Liver (tissue), 9 donors: ENCODE data around the gene CEP78. TPM values are rescaled to one million over a fixed set of nuclear protein-coding genes. Genes with fewer than 3 reads are reported as not detected.

Experiments
- DNase-seq: peaks from one replicate; pipeline ENCODE4 v3.0.0-alpha.2; 2017; ENCODE audit warnings: low spot score
- H3K27ac ChIP-seq, 2 donors: one replicate each; pipeline ENCODE4 v1.7.0; 2013; ENCODE audit warnings: inconsistent platforms in 2 of 2, low read length in 2 of 2, control low read depth in 1 of 2, low read depth in 1 of 2, mild to moderate bottlenecking in 1 of 2
- H3K27me3 ChIP-seq, 4 donors: one replicate each; pipeline versions ENCODE4 v1.6.1 to v1.7.0; 2013; ENCODE audit warnings: low read length in 3 of 4, inconsistent platforms in 1 of 4, mild to moderate bottlenecking in 1 of 4, moderate library complexity in 1 of 4; ENCODE audit not compliant: control insufficient read depth in 4 of 4, insufficient read depth in 4 of 4
- H3K36me3 ChIP-seq, 4 donors: one replicate each; pipeline versions ENCODE4 v1.6.1 to v1.7.0; 2013; ENCODE audit warnings: low read length in 3 of 4, mild to moderate bottlenecking in 3 of 4, low read depth in 1 of 4, moderate library complexity in 1 of 4; ENCODE audit not compliant: control insufficient read depth in 4 of 4, insufficient read depth in 3 of 4
- H3K4me1 ChIP-seq, 4 donors: one replicate each; pipeline versions ENCODE4 v1.6.1 to v1.7.0; 2013; ENCODE audit warnings: low read length in 3 of 4, mild to moderate bottlenecking in 3 of 4, moderate library complexity in 1 of 4; ENCODE audit not compliant: control insufficient read depth in 4 of 4, insufficient read depth in 4 of 4
- H3K4me3 ChIP-seq, 3 donors: one replicate each; pipeline versions ENCODE4 v1.6.1 to v1.7.0; 2013; ENCODE audit warnings: low read length in 3 of 3, control low read depth in 1 of 3, low read depth in 1 of 3, mild to moderate bottlenecking in 1 of 3
- H3K9ac ChIP-seq, 2 donors: one replicate each; pipeline ENCODE4 v1.7.0; 2013; ENCODE audit warnings: low read length in 2 of 2, mild to moderate bottlenecking in 2 of 2, moderate library complexity in 2 of 2, control low read depth in 1 of 2, low read depth in 1 of 2
- H3K9me3 ChIP-seq, 4 donors: one replicate each; pipeline versions ENCODE4 v1.6.1 to v1.7.0; 2013; ENCODE audit warnings: low read length in 3 of 4; ENCODE audit not compliant: control insufficient read depth in 4 of 4
- ATF3 ChIP-seq: IDR thresholded peaks from 2 replicates; pipeline ENCODE4 v1.6.1; 2016; ENCODE audit warnings: antibody characterized with exemption
- EGR1 ChIP-seq, 2 donors: IDR thresholded peaks; 2 replicates each; pipeline ENCODE4 v1.6.1; 2016 to 2018; ENCODE audit warnings: antibody characterized with exemption in 2 of 2, low read depth in 2 of 2
- FOXA1 ChIP-seq: IDR thresholded peaks from 2 replicates; pipeline ENCODE4 v1.6.1; 2016; ENCODE audit warnings: antibody characterized with exemption
- FOXA2 ChIP-seq: IDR thresholded peaks from 2 replicates; pipeline ENCODE4 v1.6.1; 2016; ENCODE audit warnings: antibody characterized with exemption
- GABPA ChIP-seq, 2 donors: IDR thresholded peaks in 1 of 2; conservative IDR thresholded peaks in 1 of 2; 2 replicates each; pipeline ENCODE4 v1.6.1; 2016; ENCODE audit warnings: antibody characterized with exemption in 2 of 2, mild to moderate bottlenecking in 1 of 2, moderate library complexity in 1 of 2
- HNF4G ChIP-seq: IDR thresholded peaks from 2 replicates; pipeline ENCODE4 v1.6.1; 2016; ENCODE audit warnings: antibody characterized with exemption
- JUND ChIP-seq, 2 donors: IDR thresholded peaks; 2 replicates each; pipeline ENCODE4 v1.6.1; 2016; ENCODE audit warnings: antibody characterized with exemption in 2 of 2
- MAX ChIP-seq: IDR thresholded peaks from 2 replicates; pipeline ENCODE4 v1.6.1; 2016; ENCODE audit warnings: antibody characterized with exemption
- NR2F2 ChIP-seq: IDR thresholded peaks from 2 replicates; pipeline ENCODE4 v1.6.1; 2016; ENCODE audit warnings: antibody characterized with exemption
- RAD21 ChIP-seq, 2 donors: IDR thresholded peaks; 2 replicates each; pipeline ENCODE4 v1.6.1; 2016; ENCODE audit warnings: antibody characterized with exemption in 2 of 2, mild to moderate bottlenecking in 2 of 2
- REST ChIP-seq: IDR thresholded peaks from 2 replicates; pipeline ENCODE4 v1.6.1; 2016; ENCODE audit warnings: antibody characterized with exemption, mild to moderate bottlenecking
- RXRA ChIP-seq, 2 donors: IDR thresholded peaks; 2 replicates each; pipeline ENCODE4 v1.6.1; 2017 to 2018; ENCODE audit warnings: antibody characterized with exemption in 2 of 2, mild to moderate bottlenecking in 1 of 2
- TAF1 ChIP-seq: conservative IDR thresholded peaks from 2 replicates; pipeline ENCODE4 v1.6.1; 2016; ENCODE audit warnings: antibody characterized with exemption, mild to moderate bottlenecking
- YY1 ChIP-seq: IDR thresholded peaks from 2 replicates; pipeline ENCODE4 v1.6.1; 2016; ENCODE audit warnings: antibody characterized with exemption, mild to moderate bottlenecking
- ZBTB33 ChIP-seq: IDR thresholded peaks from 2 replicates; pipeline ENCODE4 v1.6.1; 2016; ENCODE audit warnings: antibody characterized with exemption
- WGBS: extraction: QIAGEN DNeasy Blood & Tissue Kit; methylation state at CpG from one replicate; pipeline ENCODE4 v1.1.7; 2013; 5-methylcytosine and 5-hydroxymethylcytosine counted together
- polyA plus RNA-seq, 2 donors: library from polyadenylated mRNA; stranded (reverse) in 1 of 2; unstranded in 1 of 2; fragments of 200-250 nt in 1 of 2; fragments of >200 nt in 1 of 2; fragmentation: Nextera tagmentation in 1 of 2; extraction: Ambion mirVana in 1 of 2; gene quantifications; one replicate each; pipeline versions ENCODE4 v1.2.1 to v1.2.3, GENCODE V29; 2013 to 2015
- total RNA-seq, 2 donors: library from RNA; depleted of rRNA; stranded (reverse); fragments of >200 nt; gene quantifications; one replicate each; pipeline ENCODE4 v1.2.3, GENCODE V29; 2014
- donor health status: healthy.
- donor health status: healthy.
- donor health status: healthy.
- donor health status: healthy.
- donor health status: healthy.

Gene CEP78
- total and polyA plus RNA-seq, 4 donors: 2.6 to 12.0 (median 6.4) TPM

DNA sequence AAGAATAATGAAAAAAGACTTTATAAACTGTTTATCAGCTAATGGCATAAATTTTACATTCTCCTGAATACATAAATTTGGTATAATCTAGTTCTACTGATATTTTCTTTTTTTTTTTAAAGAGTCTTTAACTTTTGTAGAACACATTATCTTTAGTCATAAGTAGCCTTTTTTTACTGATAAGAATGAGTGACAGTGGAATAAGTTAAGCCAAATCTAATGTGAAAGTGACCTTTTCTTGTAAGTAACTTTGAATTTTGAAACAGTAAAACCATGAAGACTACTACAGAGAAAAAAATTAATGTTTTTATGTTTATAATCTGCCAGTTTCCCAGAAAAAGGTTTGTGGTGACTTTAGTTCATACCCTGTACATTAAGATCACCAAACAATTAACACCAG, 13.7 kb downstream of the CEP78 start:
- Histone ChIP-seq H3K27me3 (no peaks in the 10 kb centered on the region), H3K4me1 (peaks cover 0 to 4% (median 0%) of the 10 kb centered on the region in 4 donors), H3K4me3 (no peak overlapping the region), H3K9ac (no peak overlapping the region), H3K36me3 (peaks cover 0 to 7% (median 0%) of the 10 kb centered on the region in 4 donors), H3K27ac (no peak overlapping the region), H3K9me3 (no peaks in the 10 kb centered on the region)
- DNase-seq: no peak
- no peak for TF ChIP-seq TAF1
- no peak for TF ChIP-seq GABPA (IDR thresholded peaks at IDR 0.05 in 1 of 2, conservative IDR thresholded peaks at IDR 0.05 in 1 of 2)
- no peak for TF ChIP-seq JUND (IDR thresholded peaks at IDR 0.05)
- TF ChIP-seq EGR1 (IDR thresholded peaks at IDR 0.05; ENCODE audit: low read depth in 2 of 2): no peak
- TF ChIP-seq RAD21 (IDR thresholded peaks at IDR 0.05): no peak
- no peak for TF ChIP-seq ATF3
- TF ChIP-seq YY1: no peak
- TF ChIP-seq FOXA1: no peak

DNA sequence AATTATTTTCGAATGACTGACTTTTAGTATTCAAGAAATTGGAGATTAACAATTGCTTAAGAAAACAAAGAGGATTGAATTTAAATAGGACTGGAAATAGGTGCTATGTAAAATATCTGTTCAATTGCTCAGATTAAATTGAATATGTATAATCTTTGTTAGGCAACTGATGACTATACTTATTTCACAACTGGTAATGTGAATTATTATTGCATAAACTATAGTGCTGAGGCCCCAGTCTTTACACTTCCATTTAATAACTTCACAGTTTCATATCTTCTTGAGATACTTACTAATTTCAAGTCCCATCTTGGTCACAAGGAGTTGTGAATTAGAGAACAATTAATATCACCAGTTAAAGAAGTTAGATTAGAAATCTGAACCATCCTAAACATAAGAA, 16.7 kb downstream of the CEP78 start:
- H3K36me3 ChIP-seq: peaks cover 0 to 5% (median 2%) of the 10 kb centered on the region in 4 donors

More for the DNA sequence above, 16.7 kb downstream of the CEP78 start:
- Histone ChIP-seq H3K27ac (no peak overlapping the region), H3K4me3 (no peak overlapping the region), H3K4me1 (peaks cover 0 to 4% (median 0%) of the 10 kb centered on the region in 4 donors), H3K9ac (no peak overlapping the region), H3K27me3 (no peaks in the 10 kb centered on the region), H3K9me3 (no peaks in the 10 kb centered on the region)
- TF ChIP-seq FOXA2 (no peak), EGR1 (IDR thresholded peaks at IDR 0.05; ENCODE audit: low read depth in 2 of 2) (no peak), REST (no peak), RAD21 (IDR thresholded peaks at IDR 0.05) (no peak), HNF4G (no peak), RXRA (IDR thresholded peaks at IDR 0.05) (no peak), TAF1 (no peak), ZBTB33 (no peak), FOXA1 (no peak), NR2F2 (no peak), GABPA (IDR thresholded peaks at IDR 0.05 in 1 of 2, conservative IDR thresholded peaks at IDR 0.05 in 1 of 2) (no peak), MAX (no peak)
- WGBS: 100% methylated on average over 1 of the region's 1 CpG
- DNase-seq: no peak
